ENCODE data around the gene CD22. TPM values are rescaled to one million over a fixed set of nuclear protein-coding genes. Genes with fewer than 3 reads are reported as not detected.
"Not testable (repeated sequence)": the region's sequence is repeated elsewhere in the genome, so short reads cannot be mapped to it uniquely, and the experiment has no call there.

The CD22 gene
- total RNA-seq, 1 donor from 2014 or later: 4.7 TPM

DNA sequence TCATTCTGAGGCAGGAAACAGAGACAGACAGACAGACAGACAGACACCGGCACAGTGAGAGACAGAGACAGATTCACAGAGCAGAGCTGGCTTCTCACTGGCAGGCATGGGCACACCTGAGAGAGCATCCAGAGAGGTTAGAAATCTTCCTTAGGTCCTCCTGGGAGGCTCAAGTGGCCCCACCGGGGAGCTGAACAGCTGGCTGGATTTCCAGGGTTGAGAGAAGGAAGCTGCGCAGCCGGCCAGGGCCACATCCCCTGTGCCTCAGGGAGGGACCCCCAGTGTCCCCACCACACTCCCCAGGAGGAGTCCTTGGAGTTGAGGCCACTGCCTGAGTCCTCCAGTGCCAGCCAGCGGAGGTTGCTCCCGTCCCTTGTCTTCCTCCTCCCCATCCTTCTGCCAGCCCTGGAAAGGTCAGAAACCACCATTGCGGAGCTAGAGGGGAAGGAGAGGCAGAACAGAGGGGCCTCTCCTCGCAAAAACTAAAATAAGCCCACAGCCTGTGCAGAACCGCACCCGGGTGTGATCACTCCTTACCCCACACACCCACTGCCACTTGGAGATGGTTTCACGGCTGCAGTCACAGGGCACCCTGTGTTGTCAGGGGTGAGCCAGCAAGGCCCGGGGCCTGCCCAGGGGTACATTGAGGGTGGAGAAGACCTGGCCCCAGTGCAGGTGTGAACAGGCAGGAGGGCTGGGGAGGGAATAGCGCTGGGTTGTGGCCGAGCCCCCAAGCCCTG, 33.4 kb downstream of the CD22 start:
- Histone ChIP-seq H3K9ac (ENCODE audit: low read depth in 1 of 3, low read length in 3 of 3) (no peak overlapping the region), H3K4me1 (ENCODE audit: control insufficient read depth in 3 of 3, insufficient read depth in 3 of 3, low read length in 3 of 3) (peaks cover 0 to 3% (median 2%) of the 10 kb centered on the region in 3 donors), H3K27me3 (ENCODE audit: control insufficient read depth in 3 of 3, insufficient read depth in 3 of 3, low read length in 3 of 3) (peaks cover 0 to 4% (median 3%) of the 10 kb centered on the region in 3 donors), H3K27ac (ENCODE audit: low read depth, low read length) (no peak overlapping the region), H3K9me3 (ENCODE audit: control insufficient read depth in 3 of 3, low read length in 3 of 3) (no peaks in the 10 kb centered on the region), H3K36me3 (ENCODE audit: control insufficient read depth in 3 of 3, insufficient read depth in 3 of 3, low read length in 3 of 3) (no peaks in the 10 kb centered on the region), H3K4me3 (ENCODE audit: low read length in 3 of 3) (no peak overlapping the region)

DNA sequence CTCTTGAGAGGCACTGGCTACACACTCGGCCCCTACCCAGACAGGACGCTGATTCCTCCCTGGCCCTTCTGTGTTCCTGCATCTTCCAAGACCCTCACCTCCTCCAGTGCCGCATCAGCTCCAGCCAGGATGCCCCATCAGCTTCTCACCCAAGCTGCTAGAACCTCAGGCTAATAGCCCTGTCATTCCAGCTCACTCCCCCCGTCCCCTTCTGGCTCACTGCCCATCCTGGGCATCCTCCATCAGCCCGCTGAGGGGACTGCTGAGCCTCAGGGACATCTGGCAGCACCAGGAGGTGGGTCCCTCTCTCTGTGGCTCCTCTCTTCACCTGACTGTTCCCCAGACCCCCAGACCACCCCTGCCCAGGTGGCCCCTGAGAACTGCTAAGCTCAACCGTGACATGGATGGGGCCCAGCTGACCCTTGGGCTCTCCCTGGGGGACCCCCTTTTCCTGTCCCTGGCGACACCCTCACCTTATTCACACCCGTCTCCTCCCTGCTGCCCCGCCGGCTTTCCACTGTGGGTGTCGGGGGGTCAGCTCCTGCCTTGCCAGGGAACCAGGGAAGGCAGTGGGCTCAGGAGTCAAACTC, 34.1 kb downstream of the CD22 start:
- H3K9me3 ChIP-seq (ENCODE audit: control insufficient read depth in 3 of 3, low read length in 3 of 3): no peaks in the 10 kb centered on the region
- no peak overlapping the region for H3K9ac ChIP-seq (ENCODE audit: low read depth in 1 of 3, low read length in 3 of 3)
- no peaks in the 10 kb centered on the region for H3K4me1 ChIP-seq (ENCODE audit: control insufficient read depth in 3 of 3, insufficient read depth in 3 of 3, low read length in 3 of 3)
- H3K27me3 ChIP-seq (ENCODE audit: control insufficient read depth in 3 of 3, insufficient read depth in 3 of 3, low read length in 3 of 3): peaks cover 0 to 3% (median 2%) of the 10 kb centered on the region in 3 donors
- no peak overlapping the region for H3K27ac ChIP-seq (ENCODE audit: low read depth, low read length)
- no peak overlapping the region for H3K4me3 ChIP-seq (ENCODE audit: low read length in 3 of 3)
- H3K36me3 ChIP-seq (ENCODE audit: control insufficient read depth in 3 of 3, insufficient read depth in 3 of 3, low read length in 3 of 3): no peaks in the 10 kb centered on the region

DNA sequence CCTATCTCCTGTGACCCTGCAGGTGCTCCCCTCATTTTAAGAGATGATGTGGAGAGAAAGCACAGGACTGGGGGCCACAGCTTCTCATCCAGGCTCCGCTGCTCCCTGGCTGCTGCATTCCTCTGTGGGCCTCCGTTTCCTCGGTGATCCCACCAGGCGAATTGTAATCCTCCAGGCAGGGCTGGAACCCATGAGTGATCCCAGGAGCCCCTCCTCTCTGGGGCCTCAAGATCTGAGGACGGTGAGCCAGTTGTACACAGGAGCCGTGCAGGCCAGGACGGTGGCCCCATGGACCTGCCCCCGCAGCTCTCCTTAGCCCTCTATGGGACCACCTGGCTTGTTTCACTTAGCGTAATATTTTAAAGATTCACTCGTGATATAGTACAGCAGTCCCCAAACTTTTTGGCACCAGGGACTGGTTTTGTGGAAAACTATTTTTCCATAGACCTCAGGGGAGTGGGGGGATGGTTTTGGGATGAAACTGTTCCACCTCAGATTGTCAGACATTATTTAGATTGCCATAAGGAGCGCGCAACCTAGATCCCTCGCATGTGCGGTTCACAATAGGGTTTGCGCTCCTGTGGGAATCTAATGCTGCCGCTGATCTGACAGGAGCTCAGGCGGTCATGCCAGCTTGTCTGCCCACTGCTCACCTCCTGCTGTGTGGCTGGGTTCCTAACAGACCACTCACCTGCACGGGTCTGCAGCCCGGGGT, 34.9 kb downstream of the CD22 start:
- H3K9ac ChIP-seq (ENCODE audit: low read depth in 1 of 3, low read length in 3 of 3): no peak overlapping the region
- H3K4me1 ChIP-seq (ENCODE audit: control insufficient read depth in 3 of 3, insufficient read depth in 3 of 3, low read length in 3 of 3): no peaks in the 10 kb centered on the region
- H3K27me3 ChIP-seq (ENCODE audit: control insufficient read depth in 3 of 3, insufficient read depth in 3 of 3, low read length in 3 of 3): peaks cover 0 to 3% (median 0%) of the 10 kb centered on the region in 3 donors
- no peak overlapping the region for H3K27ac ChIP-seq (ENCODE audit: low read depth, low read length)
- no peaks in the 10 kb centered on the region for H3K36me3 ChIP-seq (ENCODE audit: control insufficient read depth in 3 of 3, insufficient read depth in 3 of 3, low read length in 3 of 3)
- H3K9me3 ChIP-seq (ENCODE audit: control insufficient read depth in 3 of 3, low read length in 3 of 3): no peaks in the 10 kb centered on the region
- no peak overlapping the region for H3K4me3 ChIP-seq (ENCODE audit: low read length in 3 of 3)

DNA sequence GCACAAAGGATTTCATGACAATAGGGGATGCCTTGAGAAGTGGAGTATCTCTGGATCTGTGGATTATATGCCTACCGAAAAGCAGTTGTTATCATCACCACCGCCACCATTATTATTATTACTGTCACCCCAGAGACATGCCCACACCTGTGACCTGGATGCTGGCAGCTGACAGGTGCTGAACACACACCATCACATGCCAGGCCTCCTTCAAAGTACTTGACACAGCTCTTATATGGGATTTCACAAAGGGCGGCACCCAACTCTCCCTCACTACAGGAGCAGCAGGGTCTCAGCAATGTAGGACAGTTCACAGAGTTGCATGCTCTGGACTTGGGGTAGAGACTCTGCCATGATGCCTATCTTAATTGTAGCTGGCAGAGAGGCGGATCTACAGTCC, 36.3 kb downstream of the CD22 start:
- no peaks in the 10 kb centered on the region for H3K9me3 ChIP-seq (ENCODE audit: control insufficient read depth in 3 of 3, low read length in 3 of 3)
- no peak overlapping the region for H3K4me3 ChIP-seq (ENCODE audit: low read length in 3 of 3)
- H3K4me1 ChIP-seq (ENCODE audit: control insufficient read depth in 3 of 3, insufficient read depth in 3 of 3, low read length in 3 of 3): no peaks in the 10 kb centered on the region
- no peak overlapping the region for H3K9ac ChIP-seq (ENCODE audit: low read depth in 1 of 3, low read length in 3 of 3)
- H3K27ac ChIP-seq (ENCODE audit: low read depth, low read length): no peak overlapping the region
- H3K36me3 ChIP-seq (ENCODE audit: control insufficient read depth in 3 of 3, insufficient read depth in 3 of 3, low read length in 3 of 3): no peaks in the 10 kb centered on the region
- H3K27me3 ChIP-seq (ENCODE audit: control insufficient read depth in 3 of 3, insufficient read depth in 3 of 3, low read length in 3 of 3): peaks cover 0 to 3% (median 0%) of the 10 kb centered on the region in 3 donors

DNA sequence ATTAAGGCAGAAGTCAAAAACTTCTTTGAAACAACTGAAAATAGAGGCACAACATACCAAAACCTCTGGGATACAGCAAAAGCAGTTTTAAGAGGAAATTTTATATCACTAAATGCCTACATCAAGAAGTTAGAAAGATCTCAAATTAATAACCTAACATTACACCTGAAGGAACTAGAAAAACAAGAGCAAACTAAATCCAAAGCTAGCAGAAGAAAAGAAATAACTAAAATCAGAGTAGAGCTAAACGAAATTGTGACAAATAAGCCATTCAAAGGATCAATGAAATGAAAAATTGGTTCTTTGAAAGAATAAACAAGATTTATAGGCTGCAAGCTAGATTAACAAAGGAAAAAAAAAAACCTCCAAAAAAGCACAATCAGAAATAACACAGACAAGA, 39.4 kb downstream of the CD22 start:
- Histone ChIP-seq H3K36me3 (ENCODE audit: control insufficient read depth in 3 of 3, insufficient read depth in 3 of 3, low read length in 3 of 3) (no peaks in the 10 kb centered on the region), H3K27ac (ENCODE audit: low read depth, low read length) (no peak overlapping the region), H3K4me1 (ENCODE audit: control insufficient read depth in 3 of 3, insufficient read depth in 3 of 3, low read length in 3 of 3) (no peaks in the 10 kb centered on the region), H3K4me3 (ENCODE audit: low read length in 3 of 3) (no peak overlapping the region), H3K9me3 (ENCODE audit: control insufficient read depth in 3 of 3, low read length in 3 of 3) (no peaks in the 10 kb centered on the region), H3K27me3 (ENCODE audit: control insufficient read depth in 3 of 3, insufficient read depth in 3 of 3, low read length in 3 of 3) (peaks cover 0 to 3% (median 2%) of the 10 kb centered on the region in 3 donors), H3K9ac (ENCODE audit: low read depth in 1 of 3, low read length in 3 of 3) (no peak overlapping the region)

DNA sequence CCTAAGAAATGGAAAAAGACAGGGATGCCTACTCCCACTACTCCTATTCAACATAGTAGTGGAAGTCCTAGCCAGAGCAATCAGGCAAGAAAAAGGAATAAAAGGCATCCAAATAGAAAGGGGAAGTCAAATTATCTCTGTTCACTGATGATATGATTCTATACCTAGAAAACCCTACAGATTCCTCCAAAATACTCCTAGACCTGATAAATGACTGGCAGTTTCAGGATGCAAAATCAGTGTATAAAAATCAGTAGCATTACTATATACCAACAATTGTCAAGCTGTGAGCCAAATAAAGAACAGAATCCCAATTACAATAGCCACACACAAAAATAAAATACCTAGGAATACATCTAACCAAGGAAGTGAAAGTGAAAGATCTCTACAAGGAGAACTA, 40.5 kb downstream of the CD22 start:
- Histone ChIP-seq H3K4me3 (ENCODE audit: low read length in 3 of 3) (no peak overlapping the region), H3K9ac (ENCODE audit: low read depth in 1 of 3, low read length in 3 of 3) (no peak overlapping the region), H3K27ac (ENCODE audit: low read depth, low read length) (no peak overlapping the region), H3K4me1 (ENCODE audit: control insufficient read depth in 3 of 3, insufficient read depth in 3 of 3, low read length in 3 of 3) (no peaks in the 10 kb centered on the region), H3K27me3 (ENCODE audit: control insufficient read depth in 3 of 3, insufficient read depth in 3 of 3, low read length in 3 of 3) (peaks cover 0 to 6% (median 3%) of the 10 kb centered on the region in 3 donors), H3K36me3 (ENCODE audit: control insufficient read depth in 3 of 3, insufficient read depth in 3 of 3, low read length in 3 of 3) (no peaks in the 10 kb centered on the region), H3K9me3 (ENCODE audit: control insufficient read depth in 3 of 3, low read length in 3 of 3) (no peaks in the 10 kb centered on the region)

DNA sequence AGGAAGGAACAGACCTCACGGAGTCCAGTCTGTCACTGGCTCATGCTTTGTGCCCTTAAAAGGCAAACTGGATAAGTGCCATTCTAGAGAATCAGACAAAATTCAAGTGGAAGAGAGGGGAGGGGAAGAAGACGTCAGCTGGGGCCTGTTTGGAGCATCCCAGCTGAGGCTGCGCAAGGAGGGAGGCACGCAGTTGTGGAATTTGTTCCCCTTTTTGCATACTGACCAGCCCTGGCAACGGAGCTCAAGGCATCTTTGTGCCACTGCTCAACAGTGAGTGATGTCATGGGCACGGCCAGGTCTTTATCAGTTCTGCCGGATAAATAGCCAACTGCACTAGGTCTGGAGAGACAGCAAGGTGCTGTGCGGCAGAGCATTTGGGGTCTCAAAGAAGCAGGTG, 41.7 kb downstream of the CD22 start, which contains the start of gene GPR42:
TSS of gene GPR42 (plus strand) at position 347 of the 400 bp plus-strand sequence. CDS start 292 bp downstream, outside the sequence.
- Histone ChIP-seq H3K4me3 (ENCODE audit: low read length in 3 of 3) (no peak within 1 kb of the TSS), H3K36me3 (ENCODE audit: control insufficient read depth in 3 of 3, insufficient read depth in 3 of 3, low read length in 3 of 3) (no peaks in the 10 kb centered on the region), H3K27me3 (ENCODE audit: control insufficient read depth in 3 of 3, insufficient read depth in 3 of 3, low read length in 3 of 3) (peaks cover 0 to 6% (median under 1%) of the 10 kb centered on the region in 3 donors), H3K9ac (ENCODE audit: low read depth in 1 of 3, low read length in 3 of 3) (no peak within 1 kb of the TSS), H3K9me3 (ENCODE audit: control insufficient read depth in 3 of 3, low read length in 3 of 3) (no peaks in the 10 kb centered on the region), H3K27ac (ENCODE audit: low read depth, low read length) (no peak within 1 kb of the TSS), H3K4me1 (ENCODE audit: control insufficient read depth in 3 of 3, insufficient read depth in 3 of 3, low read length in 3 of 3) (no peaks in the 10 kb centered on the region)

DNA sequence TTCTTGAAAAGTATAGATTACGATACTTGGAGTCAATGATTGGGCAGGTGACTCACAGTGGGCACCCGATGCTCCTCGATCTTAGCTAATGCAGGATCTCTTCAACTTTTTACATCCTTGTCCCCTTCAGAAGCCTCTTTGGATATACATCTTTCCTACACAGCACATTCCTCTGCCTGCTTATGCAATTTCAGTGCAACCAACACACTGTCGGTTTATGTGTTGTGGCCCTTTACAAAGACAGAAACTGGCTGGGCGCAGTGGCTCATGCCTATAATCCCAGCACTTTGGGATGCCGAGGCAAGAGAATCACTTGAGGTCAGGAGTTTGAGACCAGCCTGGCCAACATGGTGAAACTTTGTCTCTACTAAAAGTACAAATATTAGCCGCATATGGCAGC, 44.5 kb downstream of the CD22 start:
- no peak overlapping the region for H3K4me3 ChIP-seq (ENCODE audit: low read length in 3 of 3)
- H3K9me3 ChIP-seq (ENCODE audit: control insufficient read depth in 3 of 3, low read length in 3 of 3): no peaks in the 10 kb centered on the region
- H3K4me1 ChIP-seq (ENCODE audit: control insufficient read depth in 3 of 3, insufficient read depth in 3 of 3, low read length in 3 of 3): no peaks in the 10 kb centered on the region
- no peak overlapping the region for H3K9ac ChIP-seq (ENCODE audit: low read depth in 1 of 3, low read length in 3 of 3)
- no peaks in the 10 kb centered on the region for H3K36me3 ChIP-seq (ENCODE audit: control insufficient read depth in 3 of 3, insufficient read depth in 3 of 3, low read length in 3 of 3)
- H3K27me3 ChIP-seq (ENCODE audit: control insufficient read depth in 3 of 3, insufficient read depth in 3 of 3, low read length in 3 of 3): peaks cover 2 to 8% (median 6%) of the 10 kb centered on the region in 3 donors
- no peak overlapping the region for H3K27ac ChIP-seq (ENCODE audit: low read depth, low read length)

DNA sequence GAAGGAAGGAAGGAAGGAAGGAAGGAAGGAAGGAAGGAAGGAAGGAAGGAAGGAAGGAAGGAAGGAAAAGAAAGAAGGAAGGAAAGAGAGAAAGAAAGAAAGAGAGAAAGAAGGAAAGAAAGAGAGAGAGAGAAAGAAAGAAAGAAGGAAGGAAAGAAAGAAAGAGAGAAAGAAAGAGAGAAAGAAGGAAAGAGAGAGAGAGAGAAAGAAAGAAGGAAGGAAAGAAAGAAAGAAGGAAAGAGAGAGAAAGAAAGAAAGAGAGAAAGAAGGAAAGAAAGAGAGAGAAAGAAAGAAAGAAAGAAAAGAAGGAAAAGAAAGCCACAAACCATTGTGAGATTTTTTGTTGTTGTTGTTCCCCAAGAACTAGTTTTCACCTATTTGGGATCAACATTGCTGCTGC, 45.0 kb downstream of the CD22 start:
- not testable (repeated sequence) for H3K27ac ChIP-seq (ENCODE audit: low read depth, low read length); H3K36me3 ChIP-seq (ENCODE audit: control insufficient read depth in 3 of 3, insufficient read depth in 3 of 3, low read length in 3 of 3); H3K9ac ChIP-seq (ENCODE audit: low read depth in 1 of 3, low read length in 3 of 3); H3K27me3 ChIP-seq (ENCODE audit: control insufficient read depth in 3 of 3, insufficient read depth in 3 of 3, low read length in 3 of 3); H3K4me3 ChIP-seq (ENCODE audit: low read length in 3 of 3); H3K9me3 ChIP-seq (ENCODE audit: control insufficient read depth in 3 of 3, low read length in 3 of 3); H3K4me1 ChIP-seq (ENCODE audit: control insufficient read depth in 3 of 3, insufficient read depth in 3 of 3, low read length in 3 of 3)

All from skeletal muscle tissue (tissue), 4 donors.